K562 (cell line): ENCODE measurements around the gene LUC7L. TPM values are rescaled to one million over a fixed set of nuclear protein-coding genes. Genes with fewer than 3 reads are reported as not detected.

Source experiments
- ATAC-seq: fragments of 200-7000 bp; cut with Tn5 transposase; 3 replicates; pipeline ENCODE4 v1.9.1; 2020; ENCODE audit warnings: moderate library complexity
- Bru-seq: library from RNA; stranded (reverse); fragments of 400-500 nt; gene quantifications from one replicate; lab custom pipeline; 2021; lab: Mats Ljungman, UMichigan
- BruChase-seq, 2 experiments: library from RNA; stranded (reverse); fragments of 400-500 nt; gene quantifications; one replicate each; lab custom pipeline; 2021; lab: Mats Ljungman, UMichigan
- BruUV-seq: library from RNA; stranded (reverse); fragments of 400-500 nt; replicated peaks from 2 replicates; lab custom pipeline; 2021; lab: Mats Ljungman, UMichigan
- CTCF ChIA-PET: fragments of 300-600 bp; formaldehyde crosslinking; extraction: SDS; loops from one replicate; lab custom pipeline; 2021; ENCODE audit warnings: low intra/inter-chr PET ratio; lab: Yijun Ruan, JAX
- POLR2A ChIA-PET: fragments of 300-600, 350-650 bp; sonication (Branson Sonifier 250); formaldehyde crosslinking; extraction: SDS; loops from one replicate; lab custom pipeline; 2021; ENCODE audit warnings: antibody characterized with exemption, inconsistent platforms; lab: Yijun Ruan, JAX
- DNase-seq, 4 experiments: peaks; one replicate each; pipeline versions ENCODE4 v3.0.0 to v3.0.0-alpha.2; 2011 to 2018; ENCODE audit warnings: low spot score in 3 of 4, mixed read lengths in 3 of 4; ENCODE audit errors: extremely low read depth in 1 of 4
- FAIRE-seq: peaks from 2 replicates; lab custom pipeline; 2011; peaks lifted over from hg19 to GRCh38; lab: Jason Lieb, UNC
- H2AFZ ChIP-seq: 2 replicates; pipeline ENCODE4 v1.6.0; 2011; ENCODE audit warnings: low read depth, low read length, control low read depth, inconsistent platforms
- H3K27ac ChIP-seq: fragments of 200-600 bp; 3 replicates; pipeline ENCODE4 v1.8.0; 2011; ENCODE audit warnings: low read depth, mild to moderate bottlenecking, control low read depth, inconsistent platforms, low read length, moderate library complexity, mixed read lengths; ENCODE audit errors: extremely low read depth
- H3K27me3 ChIP-seq, 2 experiments: fragments of 300-600 bp in 1 of 2; 2 replicates in 1 of 2; 3 replicates in 1 of 2; pipeline versions ENCODE4 v1.6.0 to v1.8.0; 2011; ENCODE audit warnings: inconsistent platforms in 2 of 2, low read length in 2 of 2, mild to moderate bottlenecking in 1 of 2, mixed read lengths in 1 of 2, moderate library complexity in 1 of 2; ENCODE audit not compliant: control insufficient read depth in 2 of 2, insufficient read depth in 2 of 2
- H3K36me3 ChIP-seq: fragments of 300-600 bp; 3 replicates; pipeline ENCODE4 v1.8.0; 2011; ENCODE audit warnings: mild to moderate bottlenecking, low read length, inconsistent platforms; ENCODE audit not compliant: control insufficient read depth, insufficient read depth
- H3K4me1 ChIP-seq, 2 experiments: fragments of 200-600 bp in 1 of 2; replicated peaks in 1 of 2; 2 replicates in 1 of 2; 3 replicates in 1 of 2; pipeline versions ENCODE4 v1.5.1 to v1.8.0; 2011; ENCODE audit warnings: inconsistent platforms in 2 of 2, low read length in 2 of 2, mild to moderate bottlenecking in 1 of 2, mixed read lengths in 1 of 2, moderate library complexity in 1 of 2; ENCODE audit not compliant: control insufficient read depth in 2 of 2, insufficient read depth in 2 of 2
- H3K4me2 ChIP-seq: 2 replicates; pipeline ENCODE4 v1.6.1; 2011; ENCODE audit warnings: low read length, control low read depth, inconsistent platforms, mixed read lengths; ENCODE audit not compliant: insufficient read depth
- H3K4me3 ChIP-seq: fragments of 200-600 bp; sonication (generic), shearing (Covaris generic); 2 replicates; pipeline ENCODE4 v1.5.1; 2016; ENCODE audit warnings: control low read depth, inconsistent platforms
- H3K79me2 ChIP-seq: fragments of 200-600 bp; 3 replicates; pipeline ENCODE4 v1.8.0; 2011; ENCODE audit warnings: low read length, inconsistent platforms; ENCODE audit not compliant: control insufficient read depth, insufficient read depth
- H3K9ac ChIP-seq, 2 experiments: 2 replicates each; pipeline versions ENCODE4 v1.6.0 to v1.6.1; 2011; ENCODE audit warnings: low read depth in 2 of 2, low read length in 2 of 2, control low read depth in 1 of 2, inconsistent platforms in 1 of 2, mild to moderate bottlenecking in 1 of 2, mixed read lengths in 1 of 2; ENCODE audit not compliant: insufficient read depth in 1 of 2
- H3K9me1 ChIP-seq: one replicate; pipeline ENCODE4 v1.6.0; 2011; ENCODE audit warnings: inconsistent platforms, mild to moderate bottlenecking, low read length, moderate library complexity; ENCODE audit not compliant: control insufficient read depth, insufficient read depth
- H3K9me3 ChIP-seq: replicated peaks from 2 replicates; pipeline ENCODE4 v1.5.1; 2011; ENCODE audit warnings: low read depth, low read length, inconsistent platforms; ENCODE audit not compliant: control insufficient read depth, insufficient read depth
- H4K20me1 ChIP-seq: replicated peaks from 2 replicates; pipeline ENCODE4 v1.6.1; 2011; ENCODE audit warnings: low read length, inconsistent platforms, mixed read lengths; ENCODE audit not compliant: control insufficient read depth, insufficient read depth
- FOXA3 ChIP-seq, 2 experiments: fragments of 450-650 bp in 1 of 2; sonication (generic) in 1 of 2; formaldehyde crosslinking; IDR thresholded peaks in 1 of 2; conservative IDR thresholded peaks in 1 of 2; 2 replicates each; pipeline versions ENCODE4 v1.4.0 to v1.8.0; 2020 to 2022; ENCODE audit warnings: mild to moderate bottlenecking in 2 of 2, missing genetic modification reagents in 1 of 2
- HDAC6 ChIP-seq: IDR thresholded peaks from 2 replicates; pipeline ENCODE4 v1.6.1; 2012; ENCODE audit warnings: low read depth, mild to moderate bottlenecking, control low read depth, inconsistent platforms, low read length, moderate library complexity
- NFE2 ChIP-seq: IDR thresholded peaks from 2 replicates; pipeline ENCODE4 v1.6.1; 2014; ENCODE audit warnings: antibody characterized with exemption, low read depth
- POU5F1 ChIP-seq: fragments of 150-350 bp; IDR thresholded peaks from 2 replicates; pipeline ENCODE4 v1.6.1; 2014; ENCODE audit warnings: borderline replicate concordance, low read length, low read depth, mild to moderate bottlenecking; ENCODE audit not compliant: partially characterized antibody
- PTTG1 ChIP-seq: fragments of 450-650 bp; IDR thresholded peaks from 2 replicates; pipeline ENCODE4 v1.6.1; 2016; ENCODE audit warnings: low read depth, mild to moderate bottlenecking, missing genetic modification characterization, missing compliant biosample characterization
- ZNF274 ChIP-seq: IDR thresholded peaks from 2 replicates; pipeline ENCODE4 v1.6.1; 2011; ENCODE audit warnings: low read depth, mild to moderate bottlenecking, low read length, moderate library complexity, borderline replicate concordance
- ZNF3 ChIP-seq: fragments of 250-450 bp; sonication (Bioruptor Pico); IDR thresholded peaks from 2 replicates; pipeline ENCODE4 v1.5.0; 2021; ENCODE audit warnings: mild to moderate bottlenecking, moderate library complexity
- ZNF311 ChIP-seq: fragments of 250-450 bp; sonication (Bioruptor Pico); IDR thresholded peaks from 2 replicates; pipeline ENCODE4 v1.4.0; 2020; ENCODE audit warnings: mild to moderate bottlenecking, moderate library complexity
- ZNF695 ChIP-seq: fragments of 450-650 bp; formaldehyde crosslinking; IDR thresholded peaks from 2 replicates; pipeline ENCODE4 v1.4.0; 2020; ENCODE audit warnings: mild to moderate bottlenecking, moderate library complexity
- ZNF764 ChIP-seq: fragments of 250-450 bp; sonication (Bioruptor Pico); IDR thresholded peaks from 2 replicates; pipeline ENCODE4 v1.4.0; 2020; ENCODE audit warnings: low read depth, mild to moderate bottlenecking, moderate library complexity
- WGBS: fragments of 100-300 bp; shearing (Covaris generic); methylation state at CpG from one replicate; pipeline ENCODE4 v1.1.6; 2016; ENCODE audit warnings: low coverage, mixed read lengths; ENCODE audit not compliant: insufficient coverage; ENCODE audit errors: missing lambda C conversion rate; 5-methylcytosine and 5-hydroxymethylcytosine counted together
- in situ Hi-C: fragments of 300-500 bp; cut with MboI; formaldehyde crosslinking; loops from 4 replicates; pipeline ENCODE4 v1.15.0; 2018; ENCODE audit warnings: inconsistent platforms, mixed read lengths
- intact Hi-C: fragments of 100-400 bp; cut with micrococcal nuclease; formaldehyde crosslinking; loops from 2 replicates; pipeline ENCODE4 v1.14.2; 2022
- long read RNA-seq, 3 experiments: library from polyadenylated mRNA in 2 of 3; library from RNA in 1 of 3; unstranded in 2 of 3; stranded (forward) in 1 of 3; transcript quantifications; one replicate each; pipeline ENCODE4 v2.0.0, GENCODE V29; 2019 to 2022
- polyA minus RNA-seq, 3 experiments: library from RNA; depleted of rRNA, polyadenylated mRNA; stranded (reverse); fragments of >200 nt; gene quantifications; 2 replicates each; pipeline ENCODE4 v1.2.3, GENCODE V29; 2011
- polyA plus RNA-seq, 8 experiments: library from polyadenylated mRNA; depleted of rRNA in 4 of 8; stranded (reverse) in 5 of 8; unstranded in 3 of 8; fragments of >200 nt; fragmentation: Nextera tagmentation in 2 of 8; fragmentation: Illumina TruSeq in 1 of 8; extraction: Ambion mirVana in 2 of 8; extraction: Trizol in 1 of 8; gene quantifications; 2 replicates each; pipeline versions ENCODE4 v1.2.1 to v1.2.3, GENCODE V29; 2011 to 2014; ENCODE audit warnings: inconsistent platforms in 1 of 8, missing spikeins in 1 of 8
- total RNA-seq, 7 experiments: library from RNA; depleted of rRNA in 6 of 7; stranded (reverse); fragments of >200 nt in 6 of 7; fragmentation: Illumina TruSeq in 2 of 7; extraction: Trizol in 2 of 7; gene quantifications; 2 replicates each; pipeline versions ENCODE4 v1.2.1 to v1.2.3, GENCODE V29; 2011 to 2021; ENCODE audit warnings: low replicate concordance in 1 of 7
- TF ChIP-seq, protein P1 (sequence below): fragments of 450-650 bp; IDR thresholded peaks from 2 replicates; pipeline ENCODE4 v1.6.1; 2017; ENCODE audit warnings: antibody characterized with exemption

Gene LUC7L, protein sequence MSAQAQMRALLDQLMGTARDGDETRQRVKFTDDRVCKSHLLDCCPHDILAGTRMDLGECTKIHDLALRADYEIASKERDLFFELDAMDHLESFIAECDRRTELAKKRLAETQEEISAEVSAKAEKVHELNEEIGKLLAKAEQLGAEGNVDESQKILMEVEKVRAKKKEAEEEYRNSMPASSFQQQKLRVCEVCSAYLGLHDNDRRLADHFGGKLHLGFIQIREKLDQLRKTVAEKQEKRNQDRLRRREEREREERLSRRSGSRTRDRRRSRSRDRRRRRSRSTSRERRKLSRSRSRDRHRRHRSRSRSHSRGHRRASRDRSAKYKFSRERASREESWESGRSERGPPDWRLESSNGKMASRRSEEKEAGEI
- 467 and 776 TPM in 2 replicates for total RNA-seq (2011; cell fraction: chromatin; rRNA removed; ENCODE audit: low replicate concordance)
- 285 and 302 TPM in 2 replicates for total RNA-seq (2011; cell fraction: nucleolus; rRNA removed)
- total RNA-seq (2011; cell fraction: nucleoplasm; rRNA removed): 502 and 604 TPM in 2 replicates
- total RNA-seq (2014; rRNA removed) (78.8 and 80.9 TPM in 2 replicates), total RNA-seq (2014; rRNA removed; fragmentation: Illumina TruSeq; extraction: Trizol) (42.2 and 52.6 TPM in 2 replicates), total RNA-seq (2015; rRNA removed; fragmentation: Illumina TruSeq; extraction: Trizol) (65.9 and 66.1 TPM in 2 replicates), total RNA-seq (2021) (73.7 and 75.8 TPM in 2 replicates), polyA plus RNA-seq (2011; rRNA removed) (59.5 and 73.0 TPM in 2 replicates), polyA plus RNA-seq (2014; fragmentation: Illumina TruSeq; extraction: Trizol) (40.1 and 40.7 TPM in 2 replicates), polyA plus RNA-seq (2014; fragmentation: Nextera tagmentation; extraction: Ambion mirVana) (1 to 10 TPM; 1.7 to 5.4 TPM), polyA plus RNA-seq (2014; rRNA removed) (93.3 and 106 TPM in 2 replicates), polyA minus RNA-seq (2011; rRNA and poly(A)+ RNA removed) (45.7 and 59.3 TPM in 2 replicates), Bru-seq, nascent RNA (percentile 86 among the genes with signal in this experiment), BruChase-seq, experiment 1, labeled RNA remaining after a 2-hour chase (percentile 88 among the genes with signal in this experiment), BruChase-seq, experiment 2, labeled RNA remaining after a 6-hour chase (percentile 92 among the genes with signal in this experiment)
- polyA plus RNA-seq (2011; cell fraction: cytosol; rRNA removed): 25.2 and 40.6 TPM in 2 replicates
- 326 and 402 TPM in 2 replicates for polyA plus RNA-seq (2011; cell fraction: nucleus; rRNA removed)
- 48.8 and 69.8 TPM in 2 replicates for polyA plus RNA-seq (2012)
- 25.7 and 26.1 TPM in 2 replicates for polyA minus RNA-seq (2011; cell fraction: cytosol; rRNA and poly(A)+ RNA removed)
- polyA minus RNA-seq (2011; cell fraction: nucleus; rRNA and poly(A)+ RNA removed): 134 and 199 TPM in 2 replicates
- long read RNA-seq, experiment 1, transcript LUC7L-201 (10 exons, 1,456 nt): major isoform, 41 of 111 reads
- long read RNA-seq, experiment 1, transcript LUC7L-204 (10 exons, 1,504 nt): minor isoform, 8 of 111 reads
- long read RNA-seq, experiment 1, transcript LUC7L-202 (9 exons, 2,097 nt): minor isoform, 5 of 111 reads
- long read RNA-seq, experiment 1, partial matches to known transcripts: 33 of 111 reads
- long read RNA-seq, experiment 1, other reads (novel, unspliced or antisense): 17 of 111 reads
- long read RNA-seq, experiment 2, transcript LUC7L-201 (10 exons, 1,456 nt): major isoform, 7 of 24 reads
- long read RNA-seq, experiment 2, partial matches to known transcripts: 8 of 24 reads
- long read RNA-seq, experiment 2, other reads (novel, unspliced or antisense): 6 of 24 reads
- long read RNA-seq, experiment 3, transcript LUC7L-201 (10 exons, 1,456 nt): major isoform, 10 of 27 reads
- long read RNA-seq, experiment 3, transcript LUC7L-204 (10 exons, 1,504 nt): minor isoform, 5 of 27 reads
- long read RNA-seq, experiment 3, partial matches to known transcripts: 7 of 27 reads
- long read RNA-seq, experiment 3, other reads (novel, unspliced or antisense): 3 of 27 reads

DNA sequence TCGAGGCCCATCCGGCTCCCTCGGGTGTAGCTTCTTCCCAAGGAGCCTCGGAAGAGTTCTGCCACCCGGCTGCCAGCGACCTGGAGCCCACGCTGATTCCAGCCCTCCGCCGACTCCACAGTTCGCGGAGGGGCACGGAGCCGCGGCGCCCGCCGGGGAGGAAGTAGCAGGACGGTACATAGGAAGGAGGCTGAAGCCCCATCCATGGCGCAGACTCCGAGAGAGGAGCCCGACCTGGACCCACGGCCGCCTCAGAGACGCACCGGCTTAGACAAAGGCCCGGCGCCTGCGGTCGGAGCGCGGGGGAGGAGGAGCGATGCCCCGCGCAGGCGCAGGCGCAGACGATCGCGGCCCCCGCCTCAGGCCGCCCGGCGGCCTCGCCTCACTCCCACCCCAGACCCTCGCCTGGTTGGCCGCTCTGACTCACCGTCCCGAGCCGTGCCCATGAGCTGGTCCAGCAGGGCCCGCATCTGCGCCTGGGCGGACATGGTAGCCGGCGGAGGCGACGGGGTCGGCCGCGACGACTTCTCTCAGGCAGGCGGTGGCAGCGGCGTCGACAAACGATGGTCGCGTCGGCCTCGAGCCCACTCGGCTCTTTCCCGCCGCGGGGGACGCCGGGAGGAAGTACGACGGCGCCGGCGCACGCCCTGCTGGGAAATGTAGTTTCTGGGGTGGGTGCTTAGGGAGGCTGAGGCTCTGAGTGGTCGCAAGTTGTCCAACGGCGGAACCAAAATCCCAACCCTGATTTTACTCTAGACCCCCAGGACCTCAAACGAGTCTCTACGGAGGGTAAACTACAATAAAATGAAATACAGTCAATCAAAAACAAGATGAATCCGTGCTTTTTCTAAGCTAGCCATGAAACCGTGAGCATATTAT, at the start of gene LUC7L:
TSS of gene LUC7L (minus strand) at position 598 of the 879 bp plus-strand sequence. CDS start at position 488, 110 bp downstream.
- H3K79me2 ChIP-seq: peaks cover 42% of the 10 kb centered on the region
- DNase-seq: peak; percentile 93 to 97 (median 95)
- peak within 1 kb of the TSS; percentile 93 for H3K4me2 ChIP-seq
- H3K4me1 ChIP-seq: peaks cover 6 to 25% of the 10 kb centered on the region in 2 experiments; a peak in 4 of 5 replicates
- H3K36me3 ChIP-seq: peaks cover 35% of the 10 kb centered on the region
- 1% methylated on average over 78 of the region's 88 CpGs for WGBS
- peaks cover 8% of the 10 kb centered on the region; the same call in 1 of the 2 replicates for H4K20me1 ChIP-seq
- no peaks in the 10 kb centered on the region for H3K27me3 ChIP-seq
- intact Hi-C loops (no loop called here), in situ Hi-C loops (no loop called here)
- H3K27ac ChIP-seq: peak within 1 kb of the TSS; percentile 92
- no peaks in the 10 kb centered on the region for H3K9me3 ChIP-seq
- peak within 1 kb of the TSS; percentile 97 for H2AFZ ChIP-seq
- no peaks in the 10 kb centered on the region for H3K9me1 ChIP-seq
- peak; percentile 75 for FAIRE-seq
- POLR2A ChIA-PET: interaction anchor here (0.8 to 2.4 kb wide), 10 partner anchors 10 to 133 kb away, joined by 3 to 9 read pairs (median 4); partner anchors contain the start of gene AXIN1
- no TSS peak for BruUV-seq
- peak; percentile 97 for ATAC-seq
- peak within 1 kb of the TSS; percentile 79 for H3K4me3 ChIP-seq
- H3K9ac ChIP-seq: peak within 1 kb of the TSS; percentile 88 to 98
- CTCF ChIA-PET: no interaction called here
- TF ChIP-seq, protein P1, sequence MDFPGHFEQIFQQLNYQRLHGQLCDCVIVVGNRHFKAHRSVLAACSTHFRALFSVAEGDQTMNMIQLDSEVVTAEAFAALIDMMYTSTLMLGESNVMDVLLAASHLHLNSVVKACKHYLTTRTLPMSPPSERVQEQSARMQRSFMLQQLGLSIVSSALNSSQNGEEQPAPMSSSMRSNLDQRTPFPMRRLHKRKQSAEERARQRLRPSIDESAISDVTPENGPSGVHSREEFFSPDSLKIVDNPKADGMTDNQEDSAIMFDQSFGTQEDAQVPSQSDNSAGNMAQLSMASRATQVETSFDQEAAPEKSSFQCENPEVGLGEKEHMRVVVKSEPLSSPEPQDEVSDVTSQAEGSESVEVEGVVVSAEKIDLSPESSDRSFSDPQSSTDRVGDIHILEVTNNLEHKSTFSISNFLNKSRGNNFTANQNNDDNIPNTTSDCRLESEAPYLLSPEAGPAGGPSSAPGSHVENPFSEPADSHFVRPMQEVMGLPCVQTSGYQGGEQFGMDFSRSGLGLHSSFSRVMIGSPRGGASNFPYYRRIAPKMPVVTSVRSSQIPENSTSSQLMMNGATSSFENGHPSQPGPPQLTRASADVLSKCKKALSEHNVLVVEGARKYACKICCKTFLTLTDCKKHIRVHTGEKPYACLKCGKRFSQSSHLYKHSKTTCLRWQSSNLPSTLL: no peak
- TF ChIP-seq ZNF274 (peak; percentile 14; the same call in 1 of the 2 replicates), HDAC6 (no peak), ZNF311 (CRISPR knock-in tag) (no peak), POU5F1 (no peak), FOXA3 (CRISPR knock-in tag; conservative IDR thresholded peaks at IDR 0.05 in 1 of 2, IDR thresholded peaks at IDR 0.05 in 1 of 2) (peak in 1 of 2 experiments; percentile 64; a peak in 1 of 4 replicates), NFE2 (0 out of 2 replicates have a peak, but pooled peaks have one; percentile 19), ZNF764 (CRISPR knock-in tag) (no peak; the same call in 1 of the 2 replicates), PTTG1 (tag) (no peak), ZNF695 (CRISPR knock-in tag) (no peak), ZNF3 (no peak)
